Panc1 (cell line): ENCODE data around the gene CAV3.

Experiments used
- POLR2AphosphoS5 ChIP-seq: IDR thresholded peaks from 2 replicates; pipeline ENCODE4 v1.6.1; 2012; ENCODE audit warnings: mild to moderate bottlenecking, low read depth, low read length, moderate library complexity
- SIN3A ChIP-seq: IDR thresholded peaks from 2 replicates; pipeline ENCODE4 v1.6.1; 2012; ENCODE audit warnings: low read depth, mild to moderate bottlenecking, low read length, moderate library complexity, borderline replicate concordance; ENCODE audit not compliant: insufficient read depth
- TF ChIP-seq, protein P1 (sequence below): fragments of 450-650 bp; IDR thresholded peaks from 2 replicates; pipeline ENCODE4 v1.5.1; 2017; ENCODE audit warnings: mild to moderate bottlenecking
- TF ChIP-seq, protein P2 (sequence below), 2 experiments: IDR thresholded peaks; 2 replicates each; pipeline ENCODE4 v1.6.1; 2011 to 2012; ENCODE audit warnings: low read depth in 2 of 2, control low read depth in 1 of 2, low read length in 1 of 2, mild to moderate bottlenecking in 1 of 2, moderate library complexity in 1 of 2; ENCODE audit not compliant: insufficient read depth in 1 of 2

DNA sequence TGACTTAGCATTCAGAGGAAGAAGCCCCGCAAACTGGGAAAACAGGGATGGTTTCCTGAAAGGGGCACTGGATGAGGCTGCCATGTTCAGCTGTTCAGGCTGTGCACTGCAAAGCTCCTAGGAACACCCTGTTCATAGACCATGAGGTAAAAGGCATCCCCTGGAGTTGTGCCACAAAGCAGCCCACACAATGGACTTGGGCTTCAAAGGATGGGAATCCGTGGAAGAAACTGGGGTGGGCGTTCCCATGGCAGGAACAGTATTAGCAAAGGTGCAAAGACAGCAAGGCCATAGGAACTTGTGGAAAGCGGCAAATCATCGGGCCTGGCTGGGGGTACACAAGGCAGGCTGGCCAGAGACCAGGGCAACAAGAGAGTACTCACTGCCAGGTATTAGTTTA is 26.9 kb downstream of the CAV3 start:
- no peak for TF ChIP-seq POLR2AphosphoS5
- TF ChIP-seq, protein P1, sequence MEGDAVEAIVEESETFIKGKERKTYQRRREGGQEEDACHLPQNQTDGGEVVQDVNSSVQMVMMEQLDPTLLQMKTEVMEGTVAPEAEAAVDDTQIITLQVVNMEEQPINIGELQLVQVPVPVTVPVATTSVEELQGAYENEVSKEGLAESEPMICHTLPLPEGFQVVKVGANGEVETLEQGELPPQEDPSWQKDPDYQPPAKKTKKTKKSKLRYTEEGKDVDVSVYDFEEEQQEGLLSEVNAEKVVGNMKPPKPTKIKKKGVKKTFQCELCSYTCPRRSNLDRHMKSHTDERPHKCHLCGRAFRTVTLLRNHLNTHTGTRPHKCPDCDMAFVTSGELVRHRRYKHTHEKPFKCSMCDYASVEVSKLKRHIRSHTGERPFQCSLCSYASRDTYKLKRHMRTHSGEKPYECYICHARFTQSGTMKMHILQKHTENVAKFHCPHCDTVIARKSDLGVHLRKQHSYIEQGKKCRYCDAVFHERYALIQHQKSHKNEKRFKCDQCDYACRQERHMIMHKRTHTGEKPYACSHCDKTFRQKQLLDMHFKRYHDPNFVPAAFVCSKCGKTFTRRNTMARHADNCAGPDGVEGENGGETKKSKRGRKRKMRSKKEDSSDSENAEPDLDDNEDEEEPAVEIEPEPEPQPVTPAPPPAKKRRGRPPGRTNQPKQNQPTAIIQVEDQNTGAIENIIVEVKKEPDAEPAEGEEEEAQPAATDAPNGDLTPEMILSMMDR = no peak
- TF ChIP-seq, protein P2, sequence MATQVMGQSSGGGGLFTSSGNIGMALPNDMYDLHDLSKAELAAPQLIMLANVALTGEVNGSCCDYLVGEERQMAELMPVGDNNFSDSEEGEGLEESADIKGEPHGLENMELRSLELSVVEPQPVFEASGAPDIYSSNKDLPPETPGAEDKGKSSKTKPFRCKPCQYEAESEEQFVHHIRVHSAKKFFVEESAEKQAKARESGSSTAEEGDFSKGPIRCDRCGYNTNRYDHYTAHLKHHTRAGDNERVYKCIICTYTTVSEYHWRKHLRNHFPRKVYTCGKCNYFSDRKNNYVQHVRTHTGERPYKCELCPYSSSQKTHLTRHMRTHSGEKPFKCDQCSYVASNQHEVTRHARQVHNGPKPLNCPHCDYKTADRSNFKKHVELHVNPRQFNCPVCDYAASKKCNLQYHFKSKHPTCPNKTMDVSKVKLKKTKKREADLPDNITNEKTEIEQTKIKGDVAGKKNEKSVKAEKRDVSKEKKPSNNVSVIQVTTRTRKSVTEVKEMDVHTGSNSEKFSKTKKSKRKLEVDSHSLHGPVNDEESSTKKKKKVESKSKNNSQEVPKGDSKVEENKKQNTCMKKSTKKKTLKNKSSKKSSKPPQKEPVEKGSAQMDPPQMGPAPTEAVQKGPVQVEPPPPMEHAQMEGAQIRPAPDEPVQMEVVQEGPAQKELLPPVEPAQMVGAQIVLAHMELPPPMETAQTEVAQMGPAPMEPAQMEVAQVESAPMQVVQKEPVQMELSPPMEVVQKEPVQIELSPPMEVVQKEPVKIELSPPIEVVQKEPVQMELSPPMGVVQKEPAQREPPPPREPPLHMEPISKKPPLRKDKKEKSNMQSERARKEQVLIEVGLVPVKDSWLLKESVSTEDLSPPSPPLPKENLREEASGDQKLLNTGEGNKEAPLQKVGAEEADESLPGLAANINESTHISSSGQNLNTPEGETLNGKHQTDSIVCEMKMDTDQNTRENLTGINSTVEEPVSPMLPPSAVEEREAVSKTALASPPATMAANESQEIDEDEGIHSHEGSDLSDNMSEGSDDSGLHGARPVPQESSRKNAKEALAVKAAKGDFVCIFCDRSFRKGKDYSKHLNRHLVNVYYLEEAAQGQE (IDR thresholded peaks at IDR 0.05; ENCODE audit: insufficient read depth in 1 of 2, low read depth in 2 of 2, low read length in 1 of 2) = no peak
- no peak for TF ChIP-seq SIN3A
